ENCODE results near the gene KIF16B. TPM values are rescaled to one million over a fixed set of nuclear protein-coding genes. Genes with fewer than 3 reads are reported as not detected.
A peak's percentile ranks its signal among the peaks of the same experiment; 100 is the strongest.
"Not testable (repeated sequence)": the region's sequence is repeated elsewhere in the genome, so short reads cannot be mapped to it uniquely, and the experiment has no call there.

The KIF16B gene
- total RNA-seq, 4 donors from 2014 or later: 8.7 to 20.6 (median 16.6) TPM

DNA sequence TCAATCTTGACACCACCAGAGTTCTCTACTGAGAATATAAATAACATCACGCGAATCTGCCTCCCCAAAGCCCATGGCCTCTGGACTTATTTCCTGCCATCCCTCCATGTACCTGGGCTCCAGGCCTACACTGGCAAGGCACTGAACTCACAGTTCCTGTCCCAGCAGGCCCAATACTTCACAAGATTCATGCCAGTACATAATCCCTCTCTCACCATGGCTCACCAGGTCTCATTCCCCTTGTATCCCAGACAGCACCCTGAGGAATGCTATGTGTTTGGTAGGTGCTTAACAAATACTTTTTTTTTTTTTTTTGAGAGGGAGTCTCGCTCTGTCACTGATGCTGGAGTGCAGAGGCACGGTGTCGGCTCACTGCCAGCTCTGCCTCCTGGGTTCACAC, 1.9 kb downstream of the KIF16B start:
- Histone ChIP-seq H3K27ac (peak overlapping the region in 1 of 2 donors; percentile 85), H3K36me3 (no peaks in the 10 kb centered on the region), H3K4me3 (no peak overlapping the region), H3K27me3 (no peaks in the 10 kb centered on the region), H3K4me1 (no peaks in the 10 kb centered on the region), H3K9me3 (no peaks in the 10 kb centered on the region)
- DNase-seq: no peak
- intact Hi-C loops (cut with DNase I; ENCODE audit: low total_unique reads): no loop called here
- no peak for TF ChIP-seq CTCF (IDR thresholded peaks at IDR 0.05)
- no peak for TF ChIP-seq POLR2A (IDR thresholded peaks at IDR 0.05)

DNA sequence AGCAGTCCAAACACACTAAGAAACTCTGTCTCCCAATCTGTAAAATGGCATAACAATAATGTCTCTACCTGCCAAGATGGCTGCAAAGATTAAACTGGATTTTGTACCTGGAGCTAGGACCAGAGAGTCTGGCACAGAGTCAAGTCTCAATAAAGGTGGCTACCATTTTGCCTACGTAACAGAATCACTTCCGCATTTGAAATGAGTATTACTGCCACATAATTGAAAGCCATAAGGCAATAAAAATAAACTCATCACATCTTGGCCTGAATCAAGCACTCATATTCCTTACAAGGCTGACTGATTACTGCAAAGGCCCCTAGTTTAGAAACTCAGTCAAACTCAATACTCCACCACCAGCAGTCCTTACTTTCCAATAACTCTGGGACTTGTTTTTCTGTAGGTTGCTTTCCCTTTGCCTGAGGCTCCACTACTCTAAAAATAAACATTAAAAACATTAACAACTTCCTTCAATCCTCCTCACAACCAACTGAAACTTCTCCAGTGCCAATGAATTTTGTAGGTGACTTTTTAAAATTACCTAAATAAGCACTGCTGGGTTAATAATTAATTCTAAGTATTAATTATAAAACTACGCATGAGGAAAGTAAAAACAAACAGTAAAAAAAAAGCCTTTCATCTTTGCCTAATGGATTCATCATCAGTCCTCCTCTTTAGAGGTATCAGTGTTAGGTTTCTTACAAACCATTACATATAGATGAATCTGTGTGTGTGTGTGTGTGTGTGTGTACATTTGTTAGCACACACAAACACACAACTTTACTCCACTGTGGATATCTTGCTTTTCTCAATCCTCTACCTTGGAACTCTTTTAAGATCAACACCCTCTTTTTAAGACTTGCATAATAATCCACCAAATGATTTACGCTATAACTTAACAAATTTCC, 3.7 kb downstream of the KIF16B start:
- Histone ChIP-seq H3K9me3 (no peaks in the 10 kb centered on the region), H3K36me3 (no peaks in the 10 kb centered on the region), H3K27ac (no peak overlapping the region), H3K4me3 (no peak overlapping the region), H3K27me3 (no peaks in the 10 kb centered on the region), H3K4me1 (no peaks in the 10 kb centered on the region)
- intact Hi-C loops (cut with DNase I; ENCODE audit: low total_unique reads): no loop called here
- DNase-seq: no peak
- TF ChIP-seq CTCF (IDR thresholded peaks at IDR 0.05): no peak
- no peak for TF ChIP-seq POLR2A (IDR thresholded peaks at IDR 0.05)

DNA sequence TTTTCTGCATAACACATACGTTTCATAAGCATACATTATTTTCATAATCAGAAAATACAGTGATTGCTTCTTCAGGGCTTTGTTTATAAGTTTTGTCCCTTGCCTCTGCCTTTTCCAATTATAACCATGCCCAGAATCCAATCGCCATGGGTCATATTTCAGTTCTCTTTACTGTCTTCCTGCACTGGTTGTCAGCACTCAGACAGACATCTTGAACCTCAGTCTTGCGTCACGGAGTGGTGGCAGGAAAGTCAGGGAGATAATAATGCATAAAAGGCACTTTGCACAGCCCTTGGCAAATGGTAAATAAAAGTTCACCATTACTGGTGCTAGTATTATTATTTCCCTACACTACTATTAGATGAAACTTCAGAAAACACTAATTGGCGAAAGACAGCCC, 7.2 kb downstream of the KIF16B start:
- Histone ChIP-seq H3K4me1 (no peaks in the 10 kb centered on the region), H3K4me3 (no peak overlapping the region), H3K36me3 (no peaks in the 10 kb centered on the region), H3K27me3 (no peaks in the 10 kb centered on the region), H3K9me3 (no peaks in the 10 kb centered on the region), H3K27ac (no peak overlapping the region)
- intact Hi-C loops (cut with DNase I; ENCODE audit: low total_unique reads): no loop called here
- TF ChIP-seq POLR2A (IDR thresholded peaks at IDR 0.05) (no peak), CTCF (IDR thresholded peaks at IDR 0.05) (no peak)
- no peak for DNase-seq

GRCh38 chr20:16564079-16564478, 9.2 kb downstream of the KIF16B start:
- H3K36me3 ChIP-seq; intact Hi-C loops (cut with DNase I; ENCODE audit: low total_unique reads); H3K27me3 ChIP-seq; DNase-seq; H3K9me3 ChIP-seq; H3K27ac ChIP-seq; H3K4me1 ChIP-seq; H3K4me3 ChIP-seq: not testable (repeated sequence)

- no peaks in the 10 kb centered on the region for H3K27me3 ChIP-seq
- H3K36me3 ChIP-seq: no peaks in the 10 kb centered on the region
- no peaks in the 10 kb centered on the region for H3K9me3 ChIP-seq
- no peak for TF ChIP-seq POLR2A (IDR thresholded peaks at IDR 0.05)
- TF ChIP-seq CTCF (IDR thresholded peaks at IDR 0.05): no peak
- no peak overlapping the region for H3K27ac ChIP-seq
- no peak overlapping the region for H3K4me3 ChIP-seq
- DNase-seq: no peak
- no peaks in the 10 kb centered on the region for H3K4me1 ChIP-seq
- intact Hi-C loops (cut with DNase I; ENCODE audit: low total_unique reads): no loop called here
Measured at GRCh38 chr20:16563066-16563806, 10.0 kb downstream of the KIF16B start.

Measured in uterus (tissue), 4 donors.